ENCODE measurements around the gene EIF2S2. TPM values are rescaled to one million over a fixed set of nuclear protein-coding genes. Genes with fewer than 3 reads are reported as not detected.
"Not testable (repeated sequence)": the region's sequence is repeated elsewhere in the genome, so short reads cannot be mapped to it uniquely, and the experiment has no call there.

Gene EIF2S2
- total and polyA plus RNA-seq, 2 experiments from 2014 or later: 124 to 194 TPM

GRCh38 chr20:34135525-34136275 lies 23.7 kb upstream of the EIF2S2 start:
- not testable (repeated sequence) for H4K20me1 ChIP-seq (replicated peaks; ENCODE audit: insufficient read depth); H2AFZ ChIP-seq; ATAC-seq; H3K4me1 ChIP-seq (ENCODE audit: insufficient read depth); H3K36me3 ChIP-seq (ENCODE audit: insufficient read depth); H3K27ac ChIP-seq (ENCODE audit: low read depth); H3K27ac Mint-ChIP-seq; H3K4me1 Mint-ChIP-seq; H3K36me3 Mint-ChIP-seq (ENCODE audit: low read depth); H3K4me3 Mint-ChIP-seq; H3K9me2 ChIP-seq (ENCODE audit: insufficient read depth); DNase-seq (ENCODE audit: low spot score); H3K4me2 ChIP-seq; H3F3A ChIP-seq (replicated peaks; ENCODE audit: low read depth); H3K27me3 Mint-ChIP-seq (ENCODE audit: insufficient read depth, low read depth, poor library complexity); H3K79me2 ChIP-seq (replicated peaks; ENCODE audit: insufficient read depth); H3K27me3 ChIP-seq (ENCODE audit: insufficient read depth); H3K4me3 ChIP-seq
- peaks cover 14% of the 10 kb centered on the region for H3K9me3 Mint-ChIP-seq

DNA sequence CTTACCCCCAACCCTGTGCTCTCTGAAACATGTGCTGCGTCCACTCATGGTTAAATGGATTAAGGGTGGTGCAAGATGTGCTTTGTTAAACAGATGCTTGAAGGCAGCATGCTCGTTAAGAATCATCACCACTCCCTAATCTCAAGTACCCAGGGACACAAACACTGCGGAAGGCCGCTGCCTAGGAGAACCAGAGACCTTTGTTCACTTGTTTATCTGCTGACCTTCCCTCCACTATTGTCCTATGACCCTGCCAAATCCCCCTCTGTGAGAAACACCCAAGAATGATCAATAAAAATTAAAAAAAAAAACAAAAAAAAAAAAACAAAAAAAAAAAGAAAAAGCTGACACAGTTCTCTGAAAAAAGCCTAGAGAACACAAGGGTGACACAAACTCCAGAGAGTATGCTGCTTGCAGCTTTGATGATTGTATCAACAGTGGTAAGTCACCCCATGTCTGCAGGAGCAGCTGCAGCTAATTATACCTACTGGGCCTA lies 21.4 kb upstream of the EIF2S2 start:
- H4K20me1 ChIP-seq (replicated peaks; ENCODE audit: insufficient read depth); ATAC-seq; H3K4me1 Mint-ChIP-seq; DNase-seq (ENCODE audit: low spot score); H3K9me2 ChIP-seq (ENCODE audit: insufficient read depth); H3K27me3 ChIP-seq (ENCODE audit: insufficient read depth); H3F3A ChIP-seq (replicated peaks; ENCODE audit: low read depth); H3K4me1 ChIP-seq (ENCODE audit: insufficient read depth); H2AFZ ChIP-seq; H3K27ac Mint-ChIP-seq; H3K4me3 Mint-ChIP-seq; H3K4me3 ChIP-seq; H3K27ac ChIP-seq (ENCODE audit: low read depth); H3K4me2 ChIP-seq; H3K36me3 ChIP-seq (ENCODE audit: insufficient read depth); H3K79me2 ChIP-seq (replicated peaks; ENCODE audit: insufficient read depth); H3K27me3 Mint-ChIP-seq (ENCODE audit: insufficient read depth, low read depth, poor library complexity); H3K36me3 Mint-ChIP-seq (ENCODE audit: low read depth): not testable (repeated sequence)
- H3K9me3 Mint-ChIP-seq: peaks cover 14% of the 10 kb centered on the region

DNA sequence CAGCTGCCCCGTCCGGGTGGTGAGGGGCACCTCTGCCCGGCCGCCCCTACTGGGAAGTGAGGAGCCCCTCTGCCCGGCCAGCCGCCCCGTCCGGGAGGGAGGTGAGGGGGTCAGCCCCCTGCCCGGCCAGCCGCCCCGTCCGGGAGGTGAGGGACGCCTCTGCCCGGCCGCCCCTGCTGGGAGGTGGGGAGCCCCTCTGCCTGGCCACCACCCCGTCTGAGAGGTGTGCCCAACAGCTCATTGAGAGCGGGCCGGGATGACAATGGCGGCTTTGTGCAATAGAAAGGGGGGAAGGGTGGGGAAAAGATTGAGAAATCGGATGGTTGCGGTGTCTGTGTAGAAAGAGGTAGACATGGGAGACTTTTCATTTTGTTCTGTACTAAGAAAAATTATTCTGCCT lies 20.9 kb upstream of the EIF2S2 start:
- not testable (repeated sequence) for H3K4me1 ChIP-seq (ENCODE audit: insufficient read depth); ATAC-seq; H3K36me3 Mint-ChIP-seq (ENCODE audit: low read depth)

GRCh38 chr20:34132491-34132890 lies 20.4 kb upstream of the EIF2S2 start:
- not testable (repeated sequence) for DNase-seq (ENCODE audit: low spot score); H3K4me3 ChIP-seq; H3K4me1 ChIP-seq (ENCODE audit: insufficient read depth); H3K4me1 Mint-ChIP-seq; H3K27me3 ChIP-seq (ENCODE audit: insufficient read depth); H3F3A ChIP-seq (replicated peaks; ENCODE audit: low read depth); H4K20me1 ChIP-seq (replicated peaks; ENCODE audit: insufficient read depth); H3K36me3 ChIP-seq (ENCODE audit: insufficient read depth); H3K27ac Mint-ChIP-seq; H3K27ac ChIP-seq (ENCODE audit: low read depth); H3K4me3 Mint-ChIP-seq; H3K79me2 ChIP-seq (replicated peaks; ENCODE audit: insufficient read depth); H2AFZ ChIP-seq; H3K9me2 ChIP-seq (ENCODE audit: insufficient read depth); ATAC-seq; H3K36me3 Mint-ChIP-seq (ENCODE audit: low read depth); H3K27me3 Mint-ChIP-seq (ENCODE audit: insufficient read depth, low read depth, poor library complexity); H3K4me2 ChIP-seq
- H3K9me3 Mint-ChIP-seq: peaks cover 14% of the 10 kb centered on the region

More for the DNA sequence above, 20.9 kb upstream of the EIF2S2 start:
- not testable (repeated sequence) for H3K4me2 ChIP-seq; H3K36me3 ChIP-seq (ENCODE audit: insufficient read depth); H3F3A ChIP-seq (replicated peaks; ENCODE audit: low read depth); H3K4me3 Mint-ChIP-seq; H2AFZ ChIP-seq; H3K4me3 ChIP-seq; H3K27ac Mint-ChIP-seq; H4K20me1 ChIP-seq (replicated peaks; ENCODE audit: insufficient read depth); DNase-seq (ENCODE audit: low spot score); H3K27me3 Mint-ChIP-seq (ENCODE audit: insufficient read depth, low read depth, poor library complexity); H3K27ac ChIP-seq (ENCODE audit: low read depth); H3K9me2 ChIP-seq (ENCODE audit: insufficient read depth); H3K4me1 Mint-ChIP-seq; H3K27me3 ChIP-seq (ENCODE audit: insufficient read depth); H3K79me2 ChIP-seq (replicated peaks; ENCODE audit: insufficient read depth)
- H3K9me3 Mint-ChIP-seq: peaks cover 14% of the 10 kb centered on the region
